HepG2 (cell line): Measurements from ENCODE around the gene INHA. TPM values are rescaled to one million over a fixed set of nuclear protein-coding genes. Genes with fewer than 3 reads are reported as not detected.

ENCODE experiments used
- AGO1 ChIP-seq: fragments of 200-400 bp; formaldehyde crosslinking; IDR thresholded peaks from 2 replicates; pipeline ENCODE4 v1.6.1; 2017; ENCODE audit warnings: mild to moderate bottlenecking, low read depth, low read length, moderate library complexity; ENCODE audit not compliant: poor library complexity, severe bottlenecking
- AGO2 ChIP-seq: fragments of 200-400 bp; formaldehyde crosslinking; optimal IDR thresholded peaks from 2 replicates; pipeline ENCODE3; 2017; ENCODE audit warnings: mild to moderate bottlenecking, low read depth, low read length, moderate library complexity
- MAZ ChIP-seq, 2 experiments: sonication (generic) in 1 of 2; formaldehyde crosslinking in 1 of 2; IDR thresholded peaks; 2 replicates each; pipeline versions ENCODE4 v1.5.0 to v1.6.1; 2012 to 2020; ENCODE audit warnings: low read depth in 2 of 2, mild to moderate bottlenecking in 2 of 2, borderline replicate concordance in 1 of 2, improper control_type of control experiment in 1 of 2, low read length in 1 of 2, missing genetic modification reagents in 1 of 2, moderate library complexity in 1 of 2
- PCBP1 ChIP-seq: fragments of 200-400 bp; formaldehyde crosslinking; IDR thresholded peaks from 2 replicates; pipeline ENCODE4 v1.6.1; 2017; ENCODE audit warnings: mild to moderate bottlenecking, low read depth, low read length, borderline replicate concordance
- SMC3 ChIP-seq: IDR thresholded peaks from 2 replicates; pipeline ENCODE4 v1.6.1; 2011; ENCODE audit warnings: low read length, improper control_type of control experiment
- SRF ChIP-seq: IDR thresholded peaks from 2 replicates; pipeline ENCODE4 v1.6.1; 2011; ENCODE audit warnings: mild to moderate bottlenecking, low read depth, low read length, moderate library complexity
- STAG1 ChIP-seq: sonication (generic); formaldehyde crosslinking; IDR thresholded peaks from 2 replicates; pipeline ENCODE4 v1.4.0; 2020; ENCODE audit warnings: missing genetic modification reagents
- ZNF563 ChIP-seq: sonication (generic); formaldehyde crosslinking; IDR thresholded peaks from 2 replicates; pipeline ENCODE4 v1.8.0; 2022; ENCODE audit warnings: mild to moderate bottlenecking, moderate library complexity, missing genetic modification reagents
- polyA plus RNA-seq, 8 experiments: library from polyadenylated mRNA; depleted of rRNA in 3 of 8; stranded (reverse) in 7 of 8; unstranded in 1 of 8; fragments of >200 nt; fragmentation: Illumina TruSeq in 4 of 8; extraction: Trizol in 4 of 8; gene quantifications; 2 replicates each; pipeline versions ENCODE4 v1.2.1 to v1.2.3, GENCODE V29; 2011 to 2016; ENCODE audit warnings: low read depth in 4 of 8, missing spikeins in 1 of 8, mixed read lengths in 1 of 8; ENCODE audit not compliant: insufficient read depth in 1 of 8
- total RNA-seq, 5 experiments: library from RNA; depleted of rRNA; stranded (reverse); fragments of >200 nt; fragmentation: Illumina TruSeq; extraction: Trizol; gene quantifications; 2 replicates each; pipeline ENCODE4 v1.2.3, GENCODE V29; 2016; ENCODE audit warnings: low read depth in 1 of 5
- TF ChIP-seq, protein P1 (sequence below): sonication (generic); formaldehyde crosslinking; IDR thresholded peaks from 2 replicates; pipeline ENCODE4 v1.4.0; 2020; ENCODE audit warnings: missing genetic modification reagents, borderline replicate concordance
- TF ChIP-seq, protein P2 (sequence below): sonication (generic); formaldehyde crosslinking; IDR thresholded peaks from 2 replicates; pipeline ENCODE4 v1.8.0; 2022; ENCODE audit warnings: missing genetic modification reagents, mild to moderate bottlenecking, moderate library complexity, borderline replicate concordance
- TF ChIP-seq, protein P3 (sequence below): sonication (generic); formaldehyde crosslinking; IDR thresholded peaks from 2 replicates; pipeline ENCODE4 v1.4.0; 2020; ENCODE audit warnings: missing genetic modification reagents

The INHA gene
- total and polyA plus RNA-seq, 2 of the 13 experiments (the other 11 are each of a cell fraction or from before 2014, with no cell fraction given) = 4.1 to 15.2 TPM

DNA sequence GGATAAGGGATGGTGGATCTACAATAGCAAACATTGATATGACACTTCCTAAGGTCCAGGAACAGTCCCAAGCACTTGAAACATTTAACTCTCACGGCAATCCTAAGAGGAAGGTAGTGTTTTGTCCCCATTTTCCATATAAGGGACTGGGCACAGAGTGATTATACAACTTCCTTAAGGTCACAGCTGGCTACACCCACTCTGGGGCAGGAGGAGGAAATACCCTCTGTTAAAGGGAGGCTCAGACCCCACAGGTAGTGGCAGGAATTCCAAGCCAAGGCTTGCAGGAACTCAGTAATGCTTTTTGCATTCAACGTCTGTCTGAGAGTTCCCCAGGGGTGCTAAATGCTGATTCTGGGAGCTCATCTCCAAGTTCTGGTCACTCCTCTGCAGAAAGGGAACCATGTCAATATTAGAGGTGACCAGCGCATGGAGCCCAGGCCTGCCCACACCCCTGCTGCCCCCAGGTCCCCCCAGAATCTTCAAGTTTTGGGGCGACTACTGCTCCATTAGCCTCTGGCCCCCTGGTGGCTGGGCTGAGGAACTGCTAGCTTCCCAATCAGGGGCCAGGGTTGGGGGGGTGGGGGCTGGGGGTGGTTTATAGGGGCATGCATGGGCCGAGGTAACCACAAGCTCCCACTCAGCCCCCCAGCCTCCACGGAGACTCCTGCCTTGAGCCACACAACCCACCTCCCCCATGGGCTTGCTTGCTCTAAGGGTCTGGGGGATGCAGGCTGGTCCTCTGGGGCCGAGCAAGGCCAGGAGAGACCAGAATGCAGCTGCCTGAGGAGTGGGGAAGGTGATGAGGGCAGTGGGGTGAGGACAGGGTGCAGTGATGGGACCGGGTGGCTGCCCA is 11.8 kb upstream of the INHA start (continued):
- TF ChIP-seq, protein P1, sequence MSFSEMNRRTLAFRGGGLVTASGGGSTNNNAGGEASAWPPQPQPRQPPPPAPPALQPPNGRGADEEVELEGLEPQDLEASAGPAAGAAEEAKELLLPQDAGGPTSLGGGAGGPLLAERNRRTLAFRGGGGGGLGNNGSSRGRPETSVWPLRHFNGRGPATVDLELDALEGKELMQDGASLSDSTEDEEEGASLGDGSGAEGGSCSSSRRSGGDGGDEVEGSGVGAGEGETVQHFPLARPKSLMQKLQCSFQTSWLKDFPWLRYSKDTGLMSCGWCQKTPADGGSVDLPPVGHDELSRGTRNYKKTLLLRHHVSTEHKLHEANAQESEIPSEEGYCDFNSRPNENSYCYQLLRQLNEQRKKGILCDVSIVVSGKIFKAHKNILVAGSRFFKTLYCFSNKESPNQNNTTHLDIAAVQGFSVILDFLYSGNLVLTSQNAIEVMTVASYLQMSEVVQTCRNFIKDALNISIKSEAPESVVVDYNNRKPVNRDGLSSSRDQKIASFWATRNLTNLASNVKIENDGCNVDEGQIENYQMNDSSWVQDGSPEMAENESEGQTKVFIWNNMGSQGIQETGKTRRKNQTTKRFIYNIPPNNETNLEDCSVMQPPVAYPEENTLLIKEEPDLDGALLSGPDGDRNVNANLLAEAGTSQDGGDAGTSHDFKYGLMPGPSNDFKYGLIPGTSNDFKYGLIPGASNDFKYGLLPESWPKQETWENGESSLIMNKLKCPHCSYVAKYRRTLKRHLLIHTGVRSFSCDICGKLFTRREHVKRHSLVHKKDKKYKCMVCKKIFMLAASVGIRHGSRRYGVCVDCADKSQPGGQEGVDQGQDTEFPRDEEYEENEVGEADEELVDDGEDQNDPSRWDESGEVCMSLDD (CRISPR knock-in tag) = peak; percentile 97
- peak; percentile 45 for TF ChIP-seq AGO2
- TF ChIP-seq PCBP1 = 0 out of 2 replicates have a peak, but pooled peaks have one; percentile 37
- TF ChIP-seq, protein P2, sequence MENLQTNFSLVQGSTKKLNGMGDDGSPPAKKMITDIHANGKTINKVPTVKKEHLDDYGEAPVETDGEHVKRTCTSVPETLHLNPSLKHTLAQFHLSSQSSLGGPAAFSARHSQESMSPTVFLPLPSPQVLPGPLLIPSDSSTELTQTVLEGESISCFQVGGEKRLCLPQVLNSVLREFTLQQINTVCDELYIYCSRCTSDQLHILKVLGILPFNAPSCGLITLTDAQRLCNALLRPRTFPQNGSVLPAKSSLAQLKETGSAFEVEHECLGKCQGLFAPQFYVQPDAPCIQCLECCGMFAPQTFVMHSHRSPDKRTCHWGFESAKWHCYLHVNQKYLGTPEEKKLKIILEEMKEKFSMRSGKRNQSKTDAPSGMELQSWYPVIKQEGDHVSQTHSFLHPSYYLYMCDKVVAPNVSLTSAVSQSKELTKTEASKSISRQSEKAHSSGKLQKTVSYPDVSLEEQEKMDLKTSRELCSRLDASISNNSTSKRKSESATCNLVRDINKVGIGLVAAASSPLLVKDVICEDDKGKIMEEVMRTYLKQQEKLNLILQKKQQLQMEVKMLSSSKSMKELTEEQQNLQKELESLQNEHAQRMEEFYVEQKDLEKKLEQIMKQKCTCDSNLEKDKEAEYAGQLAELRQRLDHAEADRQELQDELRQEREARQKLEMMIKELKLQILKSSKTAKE = no peak
- TF ChIP-seq MAZ (IDR thresholded peaks at IDR 0.05; ENCODE audit: borderline replicate concordance, low read depth, low read length) = no peak
- 0 out of 2 replicates have a peak, but pooled peaks have one; percentile 24 for TF ChIP-seq MAZ (CRISPR knock-in tag; IDR thresholded peaks at IDR 0.05; ENCODE audit: low read depth)
- TF ChIP-seq STAG1 (CRISPR knock-in tag) = peak; percentile 31; the same call in 1 of the 2 replicates
- TF ChIP-seq SRF = peak; percentile 66; the same call in 1 of the 2 replicates
- TF ChIP-seq, protein P3, sequence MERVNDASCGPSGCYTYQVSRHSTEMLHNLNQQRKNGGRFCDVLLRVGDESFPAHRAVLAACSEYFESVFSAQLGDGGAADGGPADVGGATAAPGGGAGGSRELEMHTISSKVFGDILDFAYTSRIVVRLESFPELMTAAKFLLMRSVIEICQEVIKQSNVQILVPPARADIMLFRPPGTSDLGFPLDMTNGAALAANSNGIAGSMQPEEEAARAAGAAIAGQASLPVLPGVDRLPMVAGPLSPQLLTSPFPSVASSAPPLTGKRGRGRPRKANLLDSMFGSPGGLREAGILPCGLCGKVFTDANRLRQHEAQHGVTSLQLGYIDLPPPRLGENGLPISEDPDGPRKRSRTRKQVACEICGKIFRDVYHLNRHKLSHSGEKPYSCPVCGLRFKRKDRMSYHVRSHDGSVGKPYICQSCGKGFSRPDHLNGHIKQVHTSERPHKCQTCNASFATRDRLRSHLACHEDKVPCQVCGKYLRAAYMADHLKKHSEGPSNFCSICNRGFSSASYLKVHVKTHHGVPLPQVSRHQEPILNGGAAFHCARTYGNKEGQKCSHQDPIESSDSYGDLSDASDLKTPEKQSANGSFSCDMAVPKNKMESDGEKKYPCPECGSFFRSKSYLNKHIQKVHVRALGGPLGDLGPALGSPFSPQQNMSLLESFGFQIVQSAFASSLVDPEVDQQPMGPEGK (CRISPR knock-in tag) = peak; percentile 50; the same call in 1 of the 2 replicates
- TF ChIP-seq ZNF563 = peak; percentile 57; the same call in 1 of the 2 replicates
- TF ChIP-seq AGO1 = peak; percentile 73
- peak; percentile 30 for TF ChIP-seq SMC3
- TF ChIP-seq, all 625 proteins: peak for 18
